SW480 (cell line): ENCODE data around the gene CCR9.

Source experiments
- DNase-seq: peaks from one replicate; pipeline ENCODE4 v3.0.0-alpha.2; 2016; ENCODE audit warnings: low spot score

Gene CCR9

DNA sequence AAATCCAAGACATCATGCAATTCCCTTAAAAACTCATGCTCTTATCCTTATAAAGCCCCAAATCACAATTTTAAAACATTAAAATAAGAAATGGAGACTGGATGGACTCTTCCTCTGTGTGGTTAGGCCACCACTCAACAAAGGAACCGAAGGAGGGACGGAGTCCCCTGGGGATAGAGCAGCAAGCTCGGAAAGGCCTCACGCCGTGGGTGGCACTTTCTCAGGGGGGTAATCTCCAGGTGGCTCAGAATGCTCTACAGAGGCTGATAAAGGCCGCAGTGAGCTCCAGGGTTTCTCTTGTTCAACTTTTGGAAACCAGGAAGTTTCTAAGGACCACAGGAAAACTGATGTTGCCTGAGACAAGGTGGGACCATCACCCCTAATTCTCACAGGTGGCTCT lies 23.2 kb downstream of the CCR9 start:
- no peak for DNase-seq

DNA sequence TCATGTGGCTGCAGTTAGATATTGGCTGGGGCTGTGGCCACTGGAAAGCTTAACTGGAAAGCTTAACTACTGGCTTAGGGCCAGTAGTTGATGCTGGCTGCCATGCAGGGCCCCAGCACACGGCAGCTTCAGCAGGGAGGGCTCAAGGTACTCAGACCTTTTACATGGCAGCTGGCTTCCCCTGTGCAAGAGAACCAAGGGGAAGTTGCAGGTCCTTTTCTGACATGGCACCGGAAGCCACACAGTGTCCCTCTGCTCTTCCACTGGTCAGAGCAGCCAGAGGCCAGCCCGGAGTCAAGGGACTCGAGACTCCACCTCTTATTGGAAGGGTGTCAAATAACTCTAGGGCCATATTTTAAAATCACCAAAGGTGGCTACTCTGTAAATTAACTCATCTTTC lies 24.5 kb downstream of the CCR9 start:
- DNase-seq: no peak

DNA sequence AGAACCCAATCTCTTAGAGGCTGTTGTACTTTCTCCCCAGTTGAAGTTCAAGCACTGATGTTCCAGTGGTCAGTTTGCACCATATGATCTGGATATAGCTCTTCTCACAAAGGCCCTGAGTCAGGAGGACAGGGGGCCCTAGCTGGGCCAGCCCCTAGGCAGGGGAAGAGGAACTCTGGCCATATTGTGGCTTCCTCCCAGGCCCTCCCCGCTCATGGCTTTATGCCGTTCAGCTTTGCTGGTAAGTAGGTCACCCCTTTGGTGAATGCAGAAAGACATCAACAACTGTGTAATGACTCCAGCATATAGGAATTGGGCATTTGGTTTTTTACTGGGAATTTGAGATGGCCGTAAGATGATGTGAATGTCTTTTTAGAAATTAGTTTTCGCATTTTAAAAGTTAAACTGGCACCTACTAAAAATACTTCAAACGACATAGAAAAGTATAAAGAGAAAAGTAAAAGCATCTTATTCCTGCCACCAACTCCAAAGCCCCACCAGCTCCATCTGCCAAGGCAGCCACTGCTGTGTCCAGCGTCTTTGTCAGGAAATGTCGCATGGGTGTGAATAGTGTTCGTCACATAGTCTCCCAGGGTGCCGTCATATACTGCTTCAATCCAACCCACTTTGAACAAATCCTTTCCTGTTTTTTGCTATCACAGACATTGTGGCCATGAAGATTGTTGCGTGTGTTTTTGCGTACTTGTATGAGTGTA lies 25.3 kb downstream of the CCR9 start:
- DNase-seq: no peak

DNA sequence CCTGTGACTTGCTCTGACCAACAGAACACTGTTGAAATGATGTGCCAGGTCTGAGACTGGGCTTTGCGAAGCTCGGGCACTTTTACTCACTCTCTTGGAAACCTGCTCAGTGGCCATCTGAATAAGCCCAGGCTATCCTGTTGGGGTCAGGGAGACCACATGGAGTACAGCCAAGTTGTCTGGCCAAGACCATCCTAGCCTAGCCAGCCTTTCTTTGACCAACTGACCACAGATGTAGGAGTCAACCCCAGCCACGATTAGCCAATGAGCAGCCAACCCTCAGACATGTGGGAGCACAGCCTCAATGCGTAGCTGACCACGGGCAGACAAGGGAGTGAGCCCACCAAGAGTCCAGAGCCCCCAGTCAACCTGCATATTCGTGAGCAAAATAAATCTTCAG lies 26.1 kb downstream of the CCR9 start:
- no peak for DNase-seq

DNA sequence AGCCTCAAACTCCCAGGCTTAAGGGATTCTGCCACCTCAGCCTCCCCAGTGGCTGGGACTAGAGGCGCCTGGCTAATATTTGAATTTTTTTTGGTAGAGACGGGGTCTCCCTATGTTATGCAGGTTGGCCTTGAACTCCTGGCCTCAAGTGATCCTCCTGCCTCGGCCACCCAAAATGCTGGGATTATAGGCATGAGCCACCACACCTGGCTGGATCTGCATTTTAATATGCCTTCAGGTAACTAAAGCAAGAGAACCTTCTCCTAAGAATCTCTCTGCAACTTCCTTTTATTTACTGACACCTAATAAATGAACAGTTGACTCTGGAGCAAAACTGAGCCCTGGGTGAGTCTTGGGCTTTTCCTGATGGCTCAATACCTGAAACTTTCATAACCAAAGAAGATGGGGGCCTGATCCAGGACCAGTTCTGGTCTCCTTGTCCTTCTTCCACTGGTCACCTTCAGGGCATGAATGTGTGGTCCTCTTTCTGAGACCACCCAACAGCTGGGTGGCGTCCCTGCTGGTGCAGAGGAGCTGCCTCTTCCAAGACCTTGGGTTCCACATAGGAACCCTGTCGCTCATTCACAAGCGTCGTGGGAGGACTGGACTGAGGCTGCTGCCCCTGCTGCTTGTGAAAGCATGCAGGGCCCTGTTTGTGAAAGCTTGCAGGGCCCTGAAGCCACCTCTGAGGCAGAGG lies 28.2 kb downstream of the CCR9 start:
- no peak for DNase-seq

DNA sequence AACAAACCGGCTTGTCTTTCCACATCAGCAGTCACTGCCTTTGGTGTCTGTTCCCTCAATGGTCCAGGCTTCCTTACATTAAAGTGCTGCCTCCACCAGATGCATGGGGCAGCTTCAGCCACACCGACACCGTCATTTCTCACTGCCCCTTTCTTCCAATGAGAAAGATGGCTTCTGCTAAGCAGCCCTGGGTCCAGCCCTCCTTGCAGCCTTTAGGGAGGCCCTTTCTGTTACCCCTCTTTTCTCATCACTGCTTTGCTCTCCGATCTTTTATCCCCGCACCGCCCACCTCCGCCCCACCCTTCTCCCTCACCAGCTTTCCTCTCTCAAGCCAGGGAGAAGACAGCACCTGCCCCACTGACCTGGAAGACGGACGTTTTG lies 28.7 kb downstream of the CCR9 start:
- DNase-seq: no peak

DNA sequence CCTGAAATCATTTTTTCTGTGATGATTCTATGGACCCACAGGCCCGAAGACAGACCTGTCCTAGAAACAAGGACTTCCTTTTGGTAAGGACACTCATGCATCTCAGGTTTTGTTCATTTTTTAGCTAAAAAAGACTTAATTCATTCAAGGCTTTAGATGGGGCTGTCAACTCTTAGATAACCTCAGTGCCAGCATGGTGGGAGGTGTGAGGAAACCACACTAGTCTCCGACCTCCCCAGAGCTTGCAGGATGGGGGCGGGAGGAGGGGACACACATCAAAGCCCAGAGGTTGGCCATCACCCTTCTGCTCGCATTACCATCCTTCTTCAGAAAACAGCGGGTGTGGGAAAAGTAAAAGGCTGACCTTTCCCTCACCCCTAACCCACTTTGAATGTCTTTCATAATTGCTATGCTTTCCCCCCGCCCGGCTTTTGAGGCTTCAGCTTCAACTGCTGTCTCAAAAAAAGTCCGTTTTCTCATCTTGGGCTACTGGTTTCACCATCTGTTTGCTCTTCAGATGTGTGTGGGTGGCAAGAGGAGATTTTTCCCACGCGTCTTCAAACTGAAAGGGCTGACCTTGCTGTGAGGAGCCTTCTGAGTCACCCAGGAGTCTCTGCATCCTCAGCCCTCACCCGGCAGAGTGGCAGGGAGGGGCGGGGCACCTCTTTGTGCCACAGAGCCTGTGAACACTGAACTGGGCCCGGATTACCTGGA lies 29.3 kb downstream of the CCR9 start:
- peak; percentile 82 for DNase-seq

DNA sequence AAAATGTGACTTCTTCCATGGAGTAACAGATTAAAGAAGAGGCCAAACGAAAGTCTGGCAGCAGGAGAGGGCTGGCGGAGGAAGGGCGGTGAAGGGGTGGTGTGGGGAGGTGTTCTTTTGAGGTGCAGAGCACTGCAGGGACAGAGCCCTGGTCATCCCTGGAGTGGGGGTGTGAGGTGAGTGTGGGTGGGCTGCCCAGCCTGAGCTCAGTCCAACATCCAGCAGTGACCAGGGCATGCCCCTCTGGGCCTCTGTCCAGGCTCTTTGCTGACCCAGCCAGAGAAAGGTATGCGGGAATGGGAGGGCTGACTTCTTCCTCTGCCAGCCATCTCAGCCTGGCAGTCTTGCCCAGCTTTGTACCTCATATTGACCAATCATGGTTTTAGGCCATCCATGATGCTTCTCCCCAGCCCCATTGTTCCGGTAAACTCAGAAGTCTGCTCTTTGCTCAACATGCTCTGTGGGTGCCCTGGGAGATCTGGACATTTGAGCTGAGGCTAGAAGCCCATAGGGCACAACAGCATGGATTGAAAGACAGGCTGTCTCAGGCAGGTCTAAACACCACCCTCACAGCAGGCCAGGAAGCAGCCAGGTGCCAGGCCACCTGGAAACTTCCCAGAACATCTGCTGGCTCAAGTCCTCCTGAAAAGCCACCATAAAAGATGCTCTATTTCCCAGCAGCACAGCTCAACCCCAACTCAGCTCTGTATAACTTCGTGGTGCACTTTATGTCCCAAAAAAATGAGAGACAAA lies 31.0 kb downstream of the CCR9 start:
- no peak for DNase-seq

DNA sequence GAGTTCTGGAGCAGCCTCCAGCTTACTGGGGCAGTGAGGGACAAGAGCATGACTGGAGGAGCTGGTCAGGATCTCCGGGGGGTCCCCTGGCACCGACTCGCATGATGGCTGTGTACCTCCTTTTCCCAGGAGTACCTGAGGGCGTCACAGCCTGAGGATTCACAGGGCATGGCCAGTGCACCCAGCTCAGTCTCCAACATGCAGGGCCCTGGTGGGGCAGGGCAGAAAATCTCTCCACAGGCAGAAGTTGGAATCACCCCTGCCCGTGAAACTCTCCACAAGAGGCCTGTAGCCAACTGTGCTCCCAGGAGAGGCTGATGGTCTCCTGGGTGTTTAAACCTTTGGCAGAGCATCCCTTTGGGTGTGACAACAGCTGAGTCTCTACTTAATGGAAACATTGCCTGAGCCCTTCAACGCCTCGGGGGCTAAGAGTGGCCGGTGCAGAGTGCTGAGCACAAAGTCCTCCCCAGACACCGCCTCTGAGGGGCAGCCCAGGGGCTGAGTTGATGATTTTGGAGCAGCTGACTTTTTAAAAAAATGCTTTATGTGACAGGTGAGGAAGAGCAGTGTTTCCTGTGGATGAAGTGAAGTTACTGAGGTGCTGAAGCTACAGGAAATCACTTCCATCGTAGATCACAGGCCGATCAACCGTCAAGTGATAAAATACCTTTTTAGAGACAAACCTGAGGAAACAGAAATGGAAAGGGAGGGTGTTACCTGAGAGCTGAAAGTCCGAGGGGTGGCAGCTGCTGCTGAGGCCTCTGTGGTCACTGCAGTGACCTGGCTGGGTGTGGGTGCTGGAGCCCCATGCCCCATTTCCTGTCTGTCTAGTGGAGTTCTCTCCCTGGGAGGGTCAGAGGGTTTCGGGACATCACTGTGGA lies 35.1 kb downstream of the CCR9 start:
- no peak for DNase-seq

DNA sequence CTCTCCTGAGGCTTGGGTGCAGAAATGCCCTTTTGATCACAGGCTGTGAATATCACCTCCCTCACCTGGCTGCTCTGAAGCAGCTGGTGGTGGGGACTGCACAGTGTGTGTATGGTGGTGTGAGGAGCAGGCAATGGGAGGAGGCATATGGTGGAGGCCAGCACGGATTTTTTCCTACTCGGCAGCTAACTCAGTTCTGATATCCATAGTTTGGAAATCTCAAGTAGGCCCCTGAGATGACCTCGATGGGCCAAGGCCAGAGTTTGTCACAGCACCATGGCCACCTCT lies 35.6 kb downstream of the CCR9 start:
- no peak for DNase-seq

DNA sequence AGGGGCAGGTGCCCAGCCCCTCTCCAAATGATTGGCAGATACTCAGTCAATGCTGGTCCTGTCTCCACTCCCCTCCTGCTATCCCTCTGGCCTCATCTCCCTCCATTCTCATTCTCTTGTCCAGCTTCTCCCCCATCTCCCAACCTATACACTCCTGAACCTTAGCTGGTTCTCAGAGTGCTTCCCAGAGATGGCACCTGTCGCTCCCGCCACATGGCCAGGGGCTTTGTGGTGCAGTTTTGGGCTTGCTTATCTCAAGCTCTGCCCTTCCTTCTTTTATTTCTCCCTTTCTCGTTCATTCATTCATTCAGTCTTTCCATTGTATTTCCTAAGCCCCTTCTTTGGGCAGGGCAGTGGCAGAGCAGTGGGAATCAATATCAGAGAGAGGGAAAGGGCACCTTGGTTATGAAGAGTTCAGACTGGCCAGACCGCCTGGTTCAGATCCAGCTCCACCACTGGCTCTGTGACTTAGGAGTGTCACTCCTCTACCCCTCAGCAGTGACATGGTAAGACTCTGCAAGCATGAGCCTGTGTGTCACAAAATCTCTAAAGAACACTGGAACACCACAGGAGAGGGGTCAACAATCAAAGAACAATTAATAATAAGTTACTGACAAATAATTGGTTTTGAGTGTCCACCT lies 36.7 kb downstream of the CCR9 start:
- DNase-seq: no peak

DNA sequence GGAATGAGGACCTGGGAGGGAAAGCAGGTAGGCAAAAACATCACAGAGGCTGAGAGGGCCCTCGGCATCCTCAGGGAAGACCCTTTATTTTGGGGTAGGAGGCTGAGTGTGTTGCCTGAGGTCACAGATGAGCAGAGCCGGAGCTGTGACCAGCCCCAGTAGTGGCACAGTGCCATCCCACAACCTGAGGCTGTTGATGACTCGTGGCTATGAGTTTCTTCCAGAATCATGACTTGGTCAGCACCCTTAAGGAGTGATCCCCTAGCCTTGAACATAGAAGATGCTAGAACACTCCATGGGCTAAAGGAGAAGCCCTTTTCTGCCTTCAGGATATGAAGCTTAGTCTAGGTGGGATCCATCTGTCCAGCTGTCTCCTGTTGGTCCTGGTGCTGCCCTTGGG lies 37.4 kb downstream of the CCR9 start:
- no peak for DNase-seq

DNA sequence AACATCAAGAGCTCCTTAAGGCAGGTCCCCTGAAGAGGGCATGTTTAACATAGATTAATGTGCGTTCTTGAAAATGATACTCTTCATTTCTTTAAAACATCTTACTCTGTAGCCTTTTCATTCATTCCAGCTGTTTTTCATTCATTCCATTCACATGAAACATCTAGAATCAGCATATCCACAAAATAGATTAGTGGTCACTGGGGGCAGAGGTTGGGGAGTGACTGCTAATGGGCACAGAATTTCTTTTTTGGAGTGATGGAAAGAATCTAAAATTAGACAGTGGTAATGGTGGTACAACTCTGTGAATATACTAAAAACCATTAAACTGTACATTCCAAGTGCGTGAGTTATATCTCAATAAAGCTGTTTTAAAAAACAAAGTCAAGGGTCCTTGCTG lies 41.5 kb downstream of the CCR9 start:
- DNase-seq: no peak

DNA sequence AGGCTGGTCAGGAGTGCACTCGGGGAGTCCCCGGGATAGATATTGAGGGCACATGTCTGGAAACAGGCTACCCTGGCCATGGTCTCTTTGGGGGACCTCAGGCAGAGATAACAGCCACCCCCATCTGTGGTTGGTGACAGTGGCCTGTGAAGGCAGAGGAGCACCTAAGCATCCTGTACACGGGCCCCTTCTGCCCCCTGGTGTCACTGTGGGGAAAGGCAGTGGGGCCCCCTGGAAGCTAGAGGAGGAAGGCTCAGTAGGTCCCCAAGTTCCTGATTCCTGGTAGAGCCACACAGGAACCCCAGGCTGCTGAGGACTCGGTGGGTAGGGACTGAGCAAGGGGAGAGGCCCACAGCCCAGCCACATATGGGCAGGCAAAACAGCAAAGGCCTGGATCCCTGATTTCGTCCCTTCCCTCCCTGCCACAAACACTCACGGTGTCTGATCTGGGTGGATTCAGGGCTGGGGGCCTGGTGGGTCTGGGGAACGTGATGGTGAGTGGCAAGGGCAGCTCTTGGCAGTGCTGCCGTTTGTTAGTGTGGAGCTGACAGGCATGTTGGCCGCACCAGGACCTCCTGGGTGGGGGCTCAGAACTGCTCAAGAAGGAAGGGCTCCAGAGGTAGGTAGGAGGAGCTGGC lies 42.8 kb downstream of the CCR9 start:
- DNase-seq: peak; percentile 17

DNA sequence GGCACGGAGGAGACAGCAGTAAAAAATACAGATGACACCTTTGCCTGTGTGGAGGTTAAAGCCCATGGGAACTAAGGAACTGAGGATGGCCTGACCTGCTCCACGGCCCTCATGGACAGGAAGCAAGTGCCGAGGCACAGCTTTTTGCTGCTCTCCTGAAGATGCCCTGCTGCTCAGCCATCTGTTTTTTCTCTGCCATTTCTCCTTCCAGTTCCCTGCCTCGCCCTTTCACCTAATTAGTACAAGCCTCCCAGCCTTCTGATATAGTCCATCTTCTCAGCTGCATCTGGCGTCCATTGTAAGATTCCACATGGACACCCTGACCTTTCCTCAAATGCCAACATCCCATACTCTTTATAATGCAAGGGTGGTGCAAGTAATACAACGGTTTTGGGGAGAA lies 45.2 kb downstream of the CCR9 start:
- no peak for DNase-seq

DNA sequence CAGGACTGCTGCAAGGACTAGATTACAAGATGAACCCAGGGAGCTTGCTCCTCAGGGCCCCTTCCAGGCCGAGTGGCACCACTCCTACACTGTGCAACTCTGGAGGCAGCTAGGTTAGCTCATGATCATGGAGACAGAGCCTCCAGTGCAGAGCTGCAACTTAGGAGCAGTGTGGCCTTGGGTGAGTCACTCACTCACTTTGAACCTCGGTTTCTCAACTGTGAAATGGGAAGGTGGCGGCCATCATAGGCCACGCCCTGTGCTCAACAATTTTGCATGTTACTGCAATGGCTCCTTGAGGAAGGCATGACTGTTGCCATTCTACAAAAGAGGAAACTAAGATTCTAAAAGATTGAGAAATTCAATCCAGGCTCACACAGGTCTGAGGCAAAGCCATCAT lies 45.8 kb downstream of the CCR9 start:
- DNase-seq: no peak

DNA sequence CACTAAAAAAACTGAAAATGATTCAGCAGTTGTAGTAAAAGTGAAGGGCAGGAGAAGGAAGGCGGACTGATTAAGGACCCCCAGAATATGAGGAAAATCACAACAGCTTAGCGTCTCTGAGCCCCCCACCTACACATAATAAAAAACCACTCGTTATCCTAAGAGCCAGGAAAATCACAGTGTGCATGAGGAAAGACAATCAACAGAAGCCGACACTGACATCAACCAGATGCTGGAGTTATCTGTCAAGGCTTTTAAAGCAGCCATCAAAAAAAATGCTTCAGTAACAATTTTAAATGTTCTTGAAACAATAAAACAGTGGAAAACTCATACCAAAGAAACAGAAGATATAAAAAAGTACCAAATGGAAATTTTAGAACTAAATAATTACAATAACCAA lies 47.2 kb downstream of the CCR9 start:
- DNase-seq: no peak

DNA sequence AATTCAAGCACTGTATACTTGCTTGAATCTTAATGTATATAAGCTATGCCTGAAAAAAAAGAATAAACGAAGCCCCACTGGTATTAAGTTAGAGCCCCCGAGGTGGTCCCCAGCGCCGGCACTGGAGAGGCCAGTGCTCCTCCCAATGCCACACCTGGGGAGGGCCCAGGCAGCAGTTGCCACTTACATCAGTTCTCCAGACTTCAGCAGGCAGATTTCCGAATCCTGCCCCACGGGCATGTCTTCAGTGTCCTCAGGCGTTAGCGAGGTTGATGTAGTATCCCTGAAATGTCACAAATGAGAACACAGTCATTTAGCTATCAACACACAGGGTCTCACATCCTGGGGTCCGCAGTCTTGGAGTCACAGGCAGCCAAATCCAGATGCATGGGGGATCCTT lies 49.9 kb downstream of the CCR9 start:
- no peak for DNase-seq

DNA sequence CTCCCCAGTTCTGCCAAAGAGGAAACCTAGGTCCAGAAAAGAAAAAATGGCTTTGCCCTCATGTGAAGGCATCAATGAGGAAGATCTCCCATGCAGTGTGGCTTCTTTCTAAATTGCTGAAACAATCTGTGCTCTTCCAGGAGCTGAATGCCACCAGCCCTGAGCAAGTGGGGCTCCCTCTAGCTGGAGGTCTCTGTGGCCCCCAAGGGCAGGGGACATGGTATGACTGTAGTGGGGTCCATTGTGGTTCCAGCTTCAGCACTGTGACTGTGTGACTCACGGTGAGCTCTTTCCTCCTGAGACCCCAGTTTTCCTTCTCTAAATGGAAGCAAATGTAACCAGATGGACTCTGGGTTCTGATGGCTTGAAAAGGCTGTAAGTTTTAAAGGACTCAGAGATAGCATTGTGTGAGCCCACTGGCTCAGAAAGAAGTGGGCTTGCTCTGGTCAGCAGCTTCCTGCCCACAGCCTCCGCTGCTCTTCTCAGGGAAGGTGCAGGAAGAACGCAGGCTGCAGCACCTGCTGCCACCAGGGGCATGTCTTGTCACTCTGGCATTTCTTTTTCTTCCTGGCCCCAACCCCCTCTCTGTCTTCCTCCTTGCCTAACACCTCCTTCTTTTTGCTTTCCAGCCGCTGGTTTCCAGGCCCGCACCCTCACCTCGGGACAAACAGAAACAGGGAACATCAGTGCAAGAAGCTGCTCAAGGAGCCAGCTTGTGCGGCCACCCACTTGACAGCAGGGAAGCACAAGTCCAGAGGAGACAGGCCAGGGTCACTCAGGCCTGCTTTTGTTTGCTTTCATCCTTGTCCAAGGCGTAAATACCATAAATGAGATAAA lies 51.1 kb downstream of the CCR9 start:
- no peak for DNase-seq

DNA sequence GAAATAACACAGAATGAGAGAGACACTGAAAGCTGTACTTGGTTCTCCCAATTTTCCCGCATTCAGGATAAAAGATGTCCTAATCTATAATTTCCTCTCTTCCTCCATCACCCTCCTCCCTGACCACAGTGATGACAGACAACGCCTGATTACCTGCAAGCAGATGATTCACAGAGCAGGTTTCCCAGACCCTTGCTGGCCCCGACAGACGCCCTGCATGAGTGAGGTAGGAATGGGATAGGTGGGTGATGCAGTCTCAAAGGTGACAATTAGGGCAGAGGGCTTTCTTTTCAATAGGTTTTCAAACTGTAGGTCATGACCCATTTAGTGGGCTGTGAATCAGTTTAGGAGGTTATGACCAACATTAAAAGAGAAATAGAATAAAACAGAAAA lies 51.7 kb downstream of the CCR9 start:
- no peak for DNase-seq
